ENCODE measurements around the gene GMDS.

The GMDS gene

GRCh38 chr6:1581120-1581991 lies 664.0 kb downstream of the GMDS start:
- no peak for TF ChIP-seq ZNF274 (IDR thresholded peaks at IDR 0.05; ENCODE audit: low read depth, low read length)
- H3K4me3 ChIP-seq (ENCODE audit: low read length): no peak overlapping the region

- TF ChIP-seq ZNF274 (IDR thresholded peaks at IDR 0.05; ENCODE audit: low read depth, low read length): no peak
- H3K4me3 ChIP-seq (ENCODE audit: low read length): no peak overlapping the region
Measured at GRCh38 chr6:1580585-1580984, 664.8 kb downstream of the GMDS start.

GRCh38 chr6:1580109-1580508 lies 665.3 kb downstream of the GMDS start:
- TF ChIP-seq ZNF274 (IDR thresholded peaks at IDR 0.05; ENCODE audit: low read depth, low read length): no peak
- H3K4me3 ChIP-seq (ENCODE audit: low read length): no peak overlapping the region

- no peak overlapping the region for H3K4me3 ChIP-seq (ENCODE audit: low read length)
- TF ChIP-seq ZNF274 (IDR thresholded peaks at IDR 0.05; ENCODE audit: low read depth, low read length): no peak
Measured at GRCh38 chr6:1579096-1579495, 666.3 kb downstream of the GMDS start.

GRCh38 chr6:1577896-1578745 lies 667.3 kb downstream of the GMDS start:
- TF ChIP-seq ZNF274 (IDR thresholded peaks at IDR 0.05; ENCODE audit: low read depth, low read length): no peak
- no peak overlapping the region for H3K4me3 ChIP-seq (ENCODE audit: low read length)

GRCh38 chr6:1577146-1577680 lies 668.2 kb downstream of the GMDS start:
- no peak overlapping the region for H3K4me3 ChIP-seq (ENCODE audit: low read length)
- no peak for TF ChIP-seq ZNF274 (IDR thresholded peaks at IDR 0.05; ENCODE audit: low read depth, low read length)

GRCh38 chr6:1576711-1577110 lies 668.7 kb downstream of the GMDS start:
- no peak overlapping the region for H3K4me3 ChIP-seq (ENCODE audit: low read length)
- no peak for TF ChIP-seq ZNF274 (IDR thresholded peaks at IDR 0.05; ENCODE audit: low read depth, low read length)

GRCh38 chr6:1576166-1576565 lies 669.2 kb downstream of the GMDS start:
- no peak for TF ChIP-seq ZNF274 (IDR thresholded peaks at IDR 0.05; ENCODE audit: low read depth, low read length)
- no peak overlapping the region for H3K4me3 ChIP-seq (ENCODE audit: low read length)

- no peak for TF ChIP-seq ZNF274 (IDR thresholded peaks at IDR 0.05; ENCODE audit: low read depth, low read length)
- H3K4me3 ChIP-seq (ENCODE audit: low read length): no peak overlapping the region
Measured at GRCh38 chr6:1575210-1576041, 670.0 kb downstream of the GMDS start.

GRCh38 chr6:1574890-1575209 lies 670.6 kb downstream of the GMDS start:
- H3K4me3 ChIP-seq (ENCODE audit: low read length): no peak overlapping the region
- TF ChIP-seq ZNF274 (IDR thresholded peaks at IDR 0.05; ENCODE audit: low read depth, low read length): no peak

- TF ChIP-seq ZNF274 (IDR thresholded peaks at IDR 0.05; ENCODE audit: low read depth, low read length): no peak
- H3K4me3 ChIP-seq (ENCODE audit: low read length): no peak overlapping the region
Measured at GRCh38 chr6:1574083-1574761, 671.2 kb downstream of the GMDS start.

Data from GM08714 (cell line).